ENCODE results near the gene TAF1B. TPM values are rescaled to one million over a fixed set of nuclear protein-coding genes. Genes with fewer than 3 reads are reported as not detected.

TAF1B gene
- total RNA-seq, 1 experiment from 2014 or later: 52.8 TPM

GRCh38 chr2:9885036-9885684 lies 41.9 kb downstream of the TAF1B start:
- Histone ChIP-seq H3K9me3 (ENCODE audit: low read depth, low read length, poor library complexity, severe bottlenecking) (peaks cover 7% of the 10 kb centered on the region), H3K36me3 (ENCODE audit: insufficient read depth, low read length, poor library complexity, severe bottlenecking) (peaks cover 32% of the 10 kb centered on the region), H3K4me3 (ENCODE audit: low read depth, low read length, poor library complexity, severe bottlenecking) (no peak overlapping the region), H3K4me1 (ENCODE audit: insufficient read depth, low read length, poor library complexity, severe bottlenecking) (no peaks in the 10 kb centered on the region), H3K27ac (ENCODE audit: low read depth, low read length, poor library complexity, severe bottlenecking) (no peak overlapping the region), H3K27me3 (replicated peaks; ENCODE audit: insufficient read depth, low read depth, low read length, poor library complexity) (no peaks in the 10 kb centered on the region)
- ChIA-PET POLR2A (ENCODE audit: low non-redundant PET) (no interaction called here), CTCF (no interaction called here)
- no peak for TF ChIP-seq CTCF (conservative IDR thresholded peaks at IDR 0.05; ENCODE audit: low read depth, low read length)
- intact Hi-C loops (cut with micrococcal nuclease; ENCODE audit: unreplicated experiment): no loop called here
- DNase-seq (ENCODE audit: low spot score): no peak
- BruUV-seq (replicated peaks): no TSS peak

- TF ChIP-seq CTCF (conservative IDR thresholded peaks at IDR 0.05; ENCODE audit: low read depth, low read length) (no peak), EZH2 (IDR thresholded peaks at IDR 0.05; ENCODE audit: borderline replicate concordance, low read depth, low read length, poor library complexity, severe bottlenecking) (no peak)
- intact Hi-C loops (cut with micrococcal nuclease; ENCODE audit: unreplicated experiment): no loop called here
- no peaks in the 10 kb centered on the region for H3K27me3 ChIP-seq (replicated peaks; ENCODE audit: insufficient read depth, low read depth, low read length, poor library complexity)
- ChIA-PET CTCF (no interaction called here), POLR2A (ENCODE audit: low non-redundant PET) (no interaction called here)
- peaks cover 7% of the 10 kb centered on the region for H3K9me3 ChIP-seq (ENCODE audit: low read depth, low read length, poor library complexity, severe bottlenecking)
- H3K36me3 ChIP-seq (ENCODE audit: insufficient read depth, low read length, poor library complexity, severe bottlenecking): peaks cover 28% of the 10 kb centered on the region
- H3K27ac ChIP-seq (ENCODE audit: low read depth, low read length, poor library complexity, severe bottlenecking): no peak overlapping the region
- BruUV-seq (replicated peaks): no TSS peak
- no peak overlapping the region for H3K4me3 ChIP-seq (ENCODE audit: low read depth, low read length, poor library complexity, severe bottlenecking)
- no peak for DNase-seq (ENCODE audit: low spot score)
- no peaks in the 10 kb centered on the region for H3K4me1 ChIP-seq (ENCODE audit: insufficient read depth, low read length, poor library complexity, severe bottlenecking)
These were observed 44.2 kb downstream of the TAF1B start for GRCh38 chr2:9887513-9887912.

- CTCF ChIA-PET: no interaction called here
- POLR2A ChIA-PET (ENCODE audit: low non-redundant PET): no interaction called here
- Histone ChIP-seq H3K4me3 (ENCODE audit: low read depth, low read length, poor library complexity, severe bottlenecking) (no peak overlapping the region), H3K27ac (ENCODE audit: low read depth, low read length, poor library complexity, severe bottlenecking) (no peak overlapping the region), H3K27me3 (replicated peaks; ENCODE audit: insufficient read depth, low read depth, low read length, poor library complexity) (no peaks in the 10 kb centered on the region), H3K9me3 (ENCODE audit: low read depth, low read length, poor library complexity, severe bottlenecking) (peaks cover 7% of the 10 kb centered on the region), H3K36me3 (ENCODE audit: insufficient read depth, low read length, poor library complexity, severe bottlenecking) (peaks cover 22% of the 10 kb centered on the region), H3K4me1 (ENCODE audit: insufficient read depth, low read length, poor library complexity, severe bottlenecking) (no peaks in the 10 kb centered on the region)
- no peak for DNase-seq (ENCODE audit: low spot score)
- intact Hi-C loops (cut with micrococcal nuclease; ENCODE audit: unreplicated experiment): no loop called here
- no peak for TF ChIP-seq EZH2 (IDR thresholded peaks at IDR 0.05; ENCODE audit: borderline replicate concordance, low read depth, low read length, poor library complexity, severe bottlenecking)
- no peak for TF ChIP-seq CTCF (conservative IDR thresholded peaks at IDR 0.05; ENCODE audit: low read depth, low read length)
- no TSS peak for BruUV-seq (replicated peaks)
These were observed 46.6 kb downstream of the TAF1B start for GRCh38 chr2:9889812-9890261.
